ENCODE data around the gene PAPPA. TPM values are rescaled to one million over a fixed set of nuclear protein-coding genes. Genes with fewer than 3 reads are reported as not detected.

Gene PAPPA
- total and polyA plus RNA-seq, 9 of the 15 experiments (the other 6 are each of a cell fraction or from before 2014, with no cell fraction given), result 0.06 to 0.18 (median 0.11) TPM

GRCh38 chr9:116156621-116157314, 3.2 kb downstream of the PAPPA start (continued):
- peak; percentile 47; the same call in 1 of the 2 replicates for TF ChIP-seq TAL1 (IDR thresholded peaks at IDR 0.05)
- no peak for TF ChIP-seq NR2C2 (CRISPR knock-in tag; IDR thresholded peaks at IDR 0.05)
- peak; percentile 67 for TF ChIP-seq NR2C2 (tag; IDR thresholded peaks at IDR 0.05)
- 0 out of 2 replicates have a peak, but pooled peaks have one; percentile 42 for TF ChIP-seq MEF2D (tag; conservative IDR thresholded peaks at IDR 0.05; ENCODE audit: low read depth)
- TF ChIP-seq, protein P1, sequence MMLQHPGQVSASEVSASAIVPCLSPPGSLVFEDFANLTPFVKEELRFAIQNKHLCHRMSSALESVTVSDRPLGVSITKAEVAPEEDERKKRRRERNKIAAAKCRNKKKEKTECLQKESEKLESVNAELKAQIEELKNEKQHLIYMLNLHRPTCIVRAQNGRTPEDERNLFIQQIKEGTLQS (IDR thresholded peaks at IDR 0.05), result peak; percentile 49; the same call in 1 of the 2 replicates
- TF ChIP-seq, protein P1 (CRISPR knock-in tag; conservative IDR thresholded peaks at IDR 0.05), result no peak
- TF ChIP-seq FOXA3 (CRISPR knock-in tag; conservative IDR thresholded peaks at IDR 0.05 in 1 of 2, IDR thresholded peaks at IDR 0.05 in 1 of 2), result peak; percentile 38 to 49; a peak in 3 of 4 replicates
- TF ChIP-seq MTF1 (CRISPR knock-in tag; IDR thresholded peaks at IDR 0.05; ENCODE audit: borderline replicate concordance), result no peak
- no peak for TF ChIP-seq RHOXF2B (CRISPR knock-in tag; conservative IDR thresholded peaks at IDR 0.05)
- TF ChIP-seq ZEB2 (IDR thresholded peaks at IDR 0.05), result peak; percentile 47; the same call in 1 of the 2 replicates
- peak; percentile 26; the same call in 1 of the 2 replicates for TF ChIP-seq SMARCA4 (IDR thresholded peaks at IDR 0.05)
- peak; percentile 78 for TF ChIP-seq CTBP1 (IDR thresholded peaks at IDR 0.05; ENCODE audit: borderline replicate concordance)
- no peak for TF ChIP-seq RBM25 (IDR thresholded peaks at IDR 0.05; ENCODE audit: low read depth, low read length, severe bottlenecking)
- no peak for TF ChIP-seq ZBTB33 (CRISPR knock-in tag; IDR thresholded peaks at IDR 0.05)
- TF ChIP-seq TRIM24 (IDR thresholded peaks at IDR 0.05), result peak in 1 of 2 experiments; percentile 35; a peak in 1 of 4 replicates
- TF ChIP-seq, protein P2, sequence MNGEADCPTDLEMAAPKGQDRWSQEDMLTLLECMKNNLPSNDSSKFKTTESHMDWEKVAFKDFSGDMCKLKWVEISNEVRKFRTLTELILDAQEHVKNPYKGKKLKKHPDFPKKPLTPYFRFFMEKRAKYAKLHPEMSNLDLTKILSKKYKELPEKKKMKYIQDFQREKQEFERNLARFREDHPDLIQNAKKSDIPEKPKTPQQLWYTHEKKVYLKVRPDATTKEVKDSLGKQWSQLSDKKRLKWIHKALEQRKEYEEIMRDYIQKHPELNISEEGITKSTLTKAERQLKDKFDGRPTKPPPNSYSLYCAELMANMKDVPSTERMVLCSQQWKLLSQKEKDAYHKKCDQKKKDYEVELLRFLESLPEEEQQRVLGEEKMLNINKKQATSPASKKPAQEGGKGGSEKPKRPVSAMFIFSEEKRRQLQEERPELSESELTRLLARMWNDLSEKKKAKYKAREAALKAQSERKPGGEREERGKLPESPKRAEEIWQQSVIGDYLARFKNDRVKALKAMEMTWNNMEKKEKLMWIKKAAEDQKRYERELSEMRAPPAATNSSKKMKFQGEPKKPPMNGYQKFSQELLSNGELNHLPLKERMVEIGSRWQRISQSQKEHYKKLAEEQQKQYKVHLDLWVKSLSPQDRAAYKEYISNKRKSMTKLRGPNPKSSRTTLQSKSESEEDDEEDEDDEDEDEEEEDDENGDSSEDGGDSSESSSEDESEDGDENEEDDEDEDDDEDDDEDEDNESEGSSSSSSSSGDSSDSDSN (IDR thresholded peaks at IDR 0.05; ENCODE audit: borderline replicate concordance in 1 of 2, low read depth in 2 of 2, low read length in 2 of 2), result no peak
